Colonic mucosa (tissue), 4 donors: ENCODE measurements around the gene TRIOBP. TPM values are rescaled to one million over a fixed set of nuclear protein-coding genes. Genes with fewer than 3 reads are reported as not detected.
A peak's percentile ranks its signal among the peaks of the same experiment; 100 is the strongest.
"Not testable (repeated sequence)": the region's sequence is repeated elsewhere in the genome, so short reads cannot be mapped to it uniquely, and the experiment has no call there.

Source experiments
- DNase-seq: peaks from one replicate; pipeline ENCODE4 v3.0.0-alpha.2; 2020
- H3K27ac ChIP-seq: fragments of 200-600 bp; one replicate; pipeline ENCODE4 v1.8.0; 2021
- H3K27me3 ChIP-seq: fragments of 200-600 bp; one replicate; pipeline ENCODE4 v1.8.0; 2021
- H3K36me3 ChIP-seq: fragments of 200-600 bp; one replicate; pipeline ENCODE4 v1.8.0; 2021
- H3K4me1 ChIP-seq: fragments of 200-600 bp; one replicate; pipeline ENCODE4 v1.8.0; 2021; ENCODE audit warnings: mild to moderate bottlenecking
- H3K4me3 ChIP-seq: fragments of 200-600 bp; one replicate; pipeline ENCODE4 v1.8.0; 2021
- H3K9ac ChIP-seq, 2 donors: one replicate each; pipeline ENCODE4 v1.7.0; 2013; ENCODE audit warnings: control low read depth in 2 of 2, low read depth in 2 of 2, low read length in 2 of 2
- H3K9me3 ChIP-seq: fragments of 200-600 bp; one replicate; pipeline ENCODE4 v1.8.0; 2021
- intact Hi-C: fragments of 100-400 bp; cut with DNase I; formaldehyde crosslinking; loops from one replicate; pipeline ENCODE4 v1.14.1; 2022
- total RNA-seq, 2 donors: library from RNA; stranded (reverse); fragmentation: NEBNext Ultra II Directional in 1 of 2; extraction: Animal tissue kit (Norgen Biotek cat#: 25700) in 1 of 2; gene quantifications; one replicate each; pipeline ENCODE4 v1.2.1, GENCODE V29; 2021
- TF ChIP-seq, protein P1 (sequence below): fragments of 200-600 bp; IDR thresholded peaks from one replicate; pipeline ENCODE4 v1.8.0; 2022; ENCODE audit warnings: antibody characterized with exemption, mild to moderate bottlenecking
- donor health status: healthy.
- donor health status: DM: no; HTN: no; CAD: no.
- donor health status: DM: no; HTN: no; CAD: no.

TRIOBP gene
- total RNA-seq, 2 donors from 2014 or later: 69.5 to 75.7 TPM

DNA sequence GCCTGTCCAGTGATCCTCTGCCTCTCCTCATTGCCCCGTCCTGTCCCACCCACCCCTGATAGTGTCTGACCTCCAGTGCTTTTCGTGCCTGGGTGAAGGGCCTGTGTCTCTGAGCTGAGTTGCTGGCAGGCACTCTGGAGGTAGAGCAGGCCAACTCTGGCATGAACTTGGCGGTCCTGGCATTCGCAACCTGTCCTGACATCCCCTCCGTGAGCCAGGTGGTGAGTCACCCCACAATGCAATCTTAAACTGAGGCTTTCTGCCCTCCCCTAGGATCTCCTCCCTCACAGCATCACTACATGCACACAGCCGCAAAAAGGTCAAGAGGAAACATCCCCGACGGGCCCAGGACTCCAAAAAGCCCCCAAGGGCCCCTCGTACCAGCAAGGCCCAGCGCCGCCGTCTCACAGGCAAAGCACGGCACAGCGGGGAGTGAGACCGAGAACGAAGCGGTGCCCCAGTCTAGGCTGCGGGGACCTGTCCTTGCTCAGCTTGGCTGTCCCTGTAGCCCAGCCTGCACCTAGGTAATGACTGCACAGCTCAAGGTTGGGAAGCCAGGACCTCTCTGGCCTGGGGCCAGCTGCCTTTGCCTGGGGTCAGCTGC is 5.8 kb upstream of the TRIOBP start:
- no peaks in the 10 kb centered on the region for H3K9me3 ChIP-seq
- intact Hi-C loops: loop anchor here (5.0 kb wide), 1 partner anchor 41 kb away; no protein-coding TSS in a partner anchor
- H3K4me1 ChIP-seq: peaks cover 16% of the 10 kb centered on the region
- no peak overlapping the region for H3K9ac ChIP-seq
- TF ChIP-seq, protein P1, sequence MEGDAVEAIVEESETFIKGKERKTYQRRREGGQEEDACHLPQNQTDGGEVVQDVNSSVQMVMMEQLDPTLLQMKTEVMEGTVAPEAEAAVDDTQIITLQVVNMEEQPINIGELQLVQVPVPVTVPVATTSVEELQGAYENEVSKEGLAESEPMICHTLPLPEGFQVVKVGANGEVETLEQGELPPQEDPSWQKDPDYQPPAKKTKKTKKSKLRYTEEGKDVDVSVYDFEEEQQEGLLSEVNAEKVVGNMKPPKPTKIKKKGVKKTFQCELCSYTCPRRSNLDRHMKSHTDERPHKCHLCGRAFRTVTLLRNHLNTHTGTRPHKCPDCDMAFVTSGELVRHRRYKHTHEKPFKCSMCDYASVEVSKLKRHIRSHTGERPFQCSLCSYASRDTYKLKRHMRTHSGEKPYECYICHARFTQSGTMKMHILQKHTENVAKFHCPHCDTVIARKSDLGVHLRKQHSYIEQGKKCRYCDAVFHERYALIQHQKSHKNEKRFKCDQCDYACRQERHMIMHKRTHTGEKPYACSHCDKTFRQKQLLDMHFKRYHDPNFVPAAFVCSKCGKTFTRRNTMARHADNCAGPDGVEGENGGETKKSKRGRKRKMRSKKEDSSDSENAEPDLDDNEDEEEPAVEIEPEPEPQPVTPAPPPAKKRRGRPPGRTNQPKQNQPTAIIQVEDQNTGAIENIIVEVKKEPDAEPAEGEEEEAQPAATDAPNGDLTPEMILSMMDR: no peak
- no peaks in the 10 kb centered on the region for H3K27me3 ChIP-seq
- no peak overlapping the region for H3K27ac ChIP-seq
- no peak for DNase-seq
- H3K36me3 ChIP-seq: peaks cover 25% of the 10 kb centered on the region
- H3K4me3 ChIP-seq: no peak overlapping the region

DNA sequence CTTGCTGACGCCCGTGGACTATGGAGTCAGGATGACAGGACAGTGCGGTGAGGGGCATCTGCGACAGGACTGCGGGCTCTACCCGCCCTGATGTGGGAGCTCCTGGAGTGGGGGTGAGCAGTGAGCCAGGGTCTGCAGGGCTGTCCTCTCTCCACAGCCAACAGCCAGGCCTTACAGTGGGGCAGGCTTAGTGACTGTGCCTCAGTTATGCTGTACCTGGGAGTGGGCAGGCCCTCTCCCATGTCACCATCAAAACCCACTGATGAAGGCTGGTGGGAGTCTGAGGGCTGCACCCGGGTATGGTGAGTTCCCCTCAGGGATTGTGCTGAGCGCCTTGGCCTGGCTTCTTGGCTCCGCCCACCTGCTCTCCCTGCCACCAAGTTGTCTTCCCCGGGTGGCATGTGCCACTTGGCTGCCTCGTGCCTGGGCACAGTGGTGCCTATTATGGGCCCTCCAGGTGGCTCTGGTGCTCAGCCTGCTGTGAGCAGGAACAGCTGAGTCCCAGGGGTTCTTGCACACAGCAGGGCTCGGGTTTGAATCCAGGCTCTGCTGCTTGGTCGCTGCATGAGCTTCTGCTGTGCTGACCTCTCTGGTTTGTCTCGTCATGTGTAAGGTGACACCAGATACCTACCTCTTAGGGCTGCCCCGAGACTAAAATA is 4.1 kb upstream of the TRIOBP start:
- H3K4me1 ChIP-seq: peaks cover 8% of the 10 kb centered on the region
- H3K27me3 ChIP-seq: no peaks in the 10 kb centered on the region
- TF ChIP-seq, protein P1: no peak
- no peak overlapping the region for H3K9ac ChIP-seq
- no peak for DNase-seq
- no peaks in the 10 kb centered on the region for H3K9me3 ChIP-seq
- H3K36me3 ChIP-seq: peaks cover 25% of the 10 kb centered on the region
- no peak overlapping the region for H3K4me3 ChIP-seq
- H3K27ac ChIP-seq: no peak overlapping the region
- intact Hi-C loops: loop anchor here (5.0 kb wide), 1 partner anchor 40 kb away; no protein-coding TSS in a partner anchor

DNA sequence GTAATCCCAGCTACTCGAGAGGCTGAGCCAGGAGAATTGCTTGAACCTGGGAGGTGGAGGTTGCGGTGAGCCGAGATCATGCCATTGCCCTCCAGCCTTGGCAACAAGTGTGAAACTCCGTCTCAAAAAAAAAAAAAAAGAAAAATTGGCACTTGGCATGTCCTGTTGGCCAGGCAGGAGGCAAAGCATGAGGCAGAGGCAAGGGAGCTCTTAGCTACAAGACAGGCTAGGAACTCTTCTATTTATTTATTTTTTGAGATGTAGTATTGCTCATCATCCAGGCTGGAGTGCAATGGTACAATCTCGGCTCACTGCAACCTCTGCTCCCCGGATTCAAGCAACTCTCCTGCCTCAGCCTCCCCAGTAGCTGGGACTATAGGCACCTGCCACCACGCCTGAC is 2.7 kb upstream of the TRIOBP start:
- not testable (repeated sequence) for H3K9me3 ChIP-seq, H3K27ac ChIP-seq, H3K4me3 ChIP-seq, H3K4me1 ChIP-seq, H3K9ac ChIP-seq, H3K27me3 ChIP-seq, DNase-seq
- intact Hi-C loops: loop anchor here (5.0 kb wide), 1 partner anchor 38 kb away; no protein-coding TSS in a partner anchor
- peaks cover 25% of the 10 kb centered on the region for H3K36me3 ChIP-seq

DNA sequence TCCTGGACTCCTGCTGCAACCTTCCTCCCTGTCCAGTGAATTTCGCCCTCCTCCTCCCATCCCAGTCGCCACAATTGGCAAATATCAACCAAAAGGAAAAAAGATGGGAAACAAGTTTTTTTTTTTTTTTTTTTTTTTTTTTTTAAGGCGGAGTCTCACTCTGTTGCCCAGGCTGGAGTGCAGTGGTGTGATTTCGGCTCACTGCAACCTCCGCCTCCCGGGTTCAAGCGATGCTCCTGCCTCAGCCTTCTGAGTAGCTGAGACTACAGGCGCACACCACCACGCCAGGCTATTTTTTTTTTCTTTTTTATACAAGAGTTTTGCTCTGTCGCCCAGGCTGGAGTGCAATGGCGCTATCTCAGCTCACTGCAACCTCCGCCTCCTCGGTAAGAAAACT is 590 bp upstream of the TRIOBP start:
- Histone ChIP-seq H3K9ac (peak overlapping the region in 1 of 2 donors; percentile 44), H3K4me3 (peak overlapping the region; percentile 9), H3K36me3 (peaks cover 22% of the 10 kb centered on the region), H3K27ac (peak overlapping the region; percentile 32)
- intact Hi-C loops, H3K9me3 ChIP-seq, H3K27me3 ChIP-seq, H3K4me1 ChIP-seq, DNase-seq: not testable (repeated sequence)

DNA sequence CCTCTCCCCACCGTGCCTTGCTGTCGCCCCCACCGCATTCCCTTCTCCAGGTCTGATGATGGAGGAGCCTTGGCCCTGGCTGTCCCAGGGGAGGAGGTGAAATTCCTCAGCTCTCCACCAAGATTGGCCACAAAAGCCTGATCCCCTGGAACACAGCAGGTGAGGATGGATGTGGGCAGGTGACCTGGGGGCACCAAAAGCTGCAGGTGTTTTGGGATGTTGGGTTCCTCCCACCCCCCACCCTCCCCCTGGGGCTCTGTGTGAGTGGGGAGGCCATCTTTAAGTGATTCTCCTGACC is 639 bp downstream of the TRIOBP start:
- H3K4me1 ChIP-seq: no peaks in the 10 kb centered on the region
- H3K36me3 ChIP-seq: peaks cover 13% of the 10 kb centered on the region
- intact Hi-C loops: no loop called here
- H3K9me3 ChIP-seq: no peaks in the 10 kb centered on the region
- TF ChIP-seq, protein P1: no peak
- no peak overlapping the region for H3K27ac ChIP-seq
- H3K4me3 ChIP-seq: no peak overlapping the region
- no peaks in the 10 kb centered on the region for H3K27me3 ChIP-seq
- no peak overlapping the region for H3K9ac ChIP-seq
- no peak for DNase-seq

DNA sequence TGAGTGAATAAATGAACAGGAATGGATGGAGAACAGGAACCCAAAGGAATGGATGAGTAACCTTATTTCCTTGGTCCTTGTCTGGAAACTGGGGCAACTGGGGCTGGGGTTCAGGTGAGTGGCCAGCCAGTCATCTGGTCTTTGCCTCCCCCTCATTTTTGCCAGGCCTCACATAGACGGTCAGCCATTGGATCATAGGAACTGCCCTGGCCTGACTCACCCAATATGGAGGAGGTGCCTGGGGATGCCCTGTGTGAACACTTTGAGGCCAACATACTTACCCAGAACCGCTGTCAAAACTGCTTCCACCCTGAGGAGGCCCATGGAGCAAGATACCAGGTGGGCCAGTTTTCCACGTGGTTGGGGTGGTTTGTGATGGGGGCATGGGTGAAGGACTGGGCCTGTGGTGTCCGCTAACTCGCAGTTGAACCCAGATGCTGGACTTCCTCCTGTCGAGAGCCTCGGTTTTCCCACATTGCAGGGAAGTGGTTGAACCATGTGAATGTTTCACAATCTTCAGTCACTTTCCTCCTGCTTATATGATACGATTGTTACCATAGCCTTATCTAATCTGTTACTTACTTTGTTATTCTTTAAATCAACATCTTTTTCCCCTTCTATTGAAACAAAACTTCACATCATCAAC is 4.4 kb downstream of the TRIOBP start:
- TF ChIP-seq, protein P1: no peak
- Histone ChIP-seq H3K27ac (no peak overlapping the region), H3K9me3 (no peaks in the 10 kb centered on the region), H3K36me3 (no peaks in the 10 kb centered on the region), H3K9ac (no peak overlapping the region), H3K4me1 (no peaks in the 10 kb centered on the region), H3K27me3 (no peaks in the 10 kb centered on the region), H3K4me3 (no peak overlapping the region)
- DNase-seq: no peak
- intact Hi-C loops: no loop called here
